ENCODE measurements around the gene IMPDH2. TPM values are rescaled to one million over a fixed set of nuclear protein-coding genes. Genes with fewer than 3 reads are reported as not detected.

Gene IMPDH2
- total and polyA plus RNA-seq, 3 donors from 2014 or later = 93.0 to 98.5 (median 95.0) TPM

- TF ChIP-seq POLR2A (IDR thresholded peaks at IDR 0.05) (no peak), CTCF (IDR thresholded peaks at IDR 0.05) (no peak)
- Histone ChIP-seq H3K4me1 (peaks cover 28% of the 10 kb centered on the region), H3K27ac (peak overlapping the region; percentile 99), H3K27me3 (no peaks in the 10 kb centered on the region), H3K4me3 (peak overlapping the region; percentile 93 to 94), H3K36me3 (ENCODE audit: low read depth, missing control alignments) (no peaks in the 10 kb centered on the region), H3K9me3 (no peaks in the 10 kb centered on the region)
- intact Hi-C loops (cut with DNase I; ENCODE audit: low total_unique reads) = loop anchor here (10.0 kb wide), 2 partner anchors 72 to 252 kb away; partner anchors contain the start of genes C3orf62 and QRICH1
- 17 to 25% methylated on average over 8 of the region's 12 CpGs for WGBS, 2 donors
- DNase-seq = no peak
Observed at GRCh38 chr3:49022688-49023171, 6.5 kb downstream of the IMPDH2 start.

- Histone ChIP-seq H3K4me3 (peak within 1 kb of the TSS; percentile 93 to 94), H3K27ac (peak within 1 kb of the TSS; percentile 99), H3K27me3 (no peaks in the 10 kb centered on the region), H3K9me3 (no peaks in the 10 kb centered on the region), H3K36me3 (ENCODE audit: low read depth, missing control alignments) (no peaks in the 10 kb centered on the region), H3K4me1 (peaks cover 34% of the 10 kb centered on the region)
- WGBS, 2 donors = 0 to 1% methylated on average over 2 to 39 of the region's 83 CpGs
- DNase-seq = peak; percentile 92
- peak; percentile 95 to 98 (median 96) for TF ChIP-seq CTCF (IDR thresholded peaks at IDR 0.05)
- no peak for TF ChIP-seq POLR2A (IDR thresholded peaks at IDR 0.05)
- intact Hi-C loops (cut with DNase I; ENCODE audit: low total_unique reads) = loop anchor here (10.0 kb wide), 2 partner anchors 73 to 253 kb away; partner anchors contain the start of genes C3orf62 and QRICH1
Observed at GRCh38 chr3:49021813-49022687, 7.1 kb downstream of the IMPDH2 start, which contains the start of gene NDUFAF3. TSS of gene NDUFAF3 (plus strand) at chr3:49022121. CDS start at chr3:49022145, 24 bp downstream.

GRCh38 chr3:49021213-49021812 lies 7.9 kb downstream of the IMPDH2 start:
- TF ChIP-seq POLR2A (IDR thresholded peaks at IDR 0.05) = peak; percentile 99
- no peak for TF ChIP-seq CTCF (IDR thresholded peaks at IDR 0.05)
- Histone ChIP-seq H3K27ac (peak overlapping the region; percentile 99), H3K4me1 (peaks cover 34% of the 10 kb centered on the region), H3K27me3 (no peaks in the 10 kb centered on the region), H3K4me3 (peak overlapping the region; percentile 93 to 94), H3K36me3 (ENCODE audit: low read depth, missing control alignments) (no peaks in the 10 kb centered on the region), H3K9me3 (no peaks in the 10 kb centered on the region)
- intact Hi-C loops (cut with DNase I; ENCODE audit: low total_unique reads) = loop anchor here (10.0 kb wide), 2 partner anchors 73 to 253 kb away; partner anchors contain the start of genes C3orf62 and QRICH1
- peak; percentile 99 for DNase-seq
- WGBS, 2 donors = 0 to 1% methylated on average over 13 to 47 of the region's 60 CpGs

- intact Hi-C loops (cut with DNase I; ENCODE audit: low total_unique reads) = loop anchor here (10.0 kb wide), 2 partner anchors 74 to 254 kb away; partner anchors contain the start of genes C3orf62 and QRICH1
- H3K36me3 ChIP-seq (ENCODE audit: low read depth, missing control alignments) = no peaks in the 10 kb centered on the region
- H3K4me1 ChIP-seq = peaks cover 34% of the 10 kb centered on the region
- TF ChIP-seq POLR2A (IDR thresholded peaks at IDR 0.05) (no peak), CTCF (IDR thresholded peaks at IDR 0.05) (no peak)
- H3K4me3 ChIP-seq = peak overlapping the region; percentile 93 to 94
- H3K9me3 ChIP-seq = no peaks in the 10 kb centered on the region
- peak; percentile 43 for DNase-seq
- 0 to 1% methylated on average over 15 to 29 of the region's 51 CpGs for WGBS, 2 donors
- peak overlapping the region; percentile 99 for H3K27ac ChIP-seq
- H3K27me3 ChIP-seq = no peaks in the 10 kb centered on the region
Observed at GRCh38 chr3:49020330-49021212, 8.6 kb downstream of the IMPDH2 start.

Data from testis (tissue), 3 donors.